ENCODE data around the gene TMEM52. TPM values are rescaled to one million over a fixed set of nuclear protein-coding genes. Genes with fewer than 3 reads are reported as not detected.

The TMEM52 gene
- total and polyA plus RNA-seq, 9 of the 15 experiments (the other 6 are each of a cell fraction or from before 2014, with no cell fraction given), result 0.37 to 22.5 (median 6.8) TPM

DNA sequence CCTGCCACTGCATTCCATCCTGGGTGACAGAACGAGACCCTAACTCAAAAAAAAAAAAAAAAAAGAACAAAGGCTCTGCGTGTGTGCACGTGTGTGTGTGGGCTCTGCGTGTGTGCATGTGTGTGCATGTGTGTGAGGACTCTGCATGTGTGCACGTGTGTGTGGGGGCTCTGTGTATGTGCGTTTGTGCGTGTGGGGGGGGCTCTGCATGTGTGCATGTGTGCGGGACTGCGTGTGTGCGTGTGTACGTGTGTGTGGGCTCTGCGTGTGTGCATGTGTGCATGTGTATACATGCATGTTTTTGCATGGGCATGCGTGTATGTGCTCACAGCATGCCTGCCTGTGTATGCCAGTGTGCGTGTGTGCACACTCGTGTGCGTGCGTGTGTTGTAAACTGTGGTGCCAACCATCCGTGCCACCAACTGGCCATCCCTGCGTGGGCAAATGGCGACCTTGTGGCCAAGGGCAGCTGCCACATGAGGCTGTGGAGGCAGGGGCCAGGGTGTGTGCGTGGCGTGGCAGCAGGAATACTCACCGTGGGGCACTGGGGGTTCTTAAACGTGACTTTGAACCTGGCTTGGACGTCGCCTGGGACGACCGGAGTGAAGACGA is 26.8 kb upstream of the TMEM52 start:
- ATAC-seq (no peak), FAIRE-seq (no peak)

More for the DNA sequence above, 26.8 kb upstream of the TMEM52 start:
- Histone ChIP-seq H3K4me3 (no peak overlapping the region), H3K27ac (ENCODE audit: extremely low read depth, low read depth, low read length) (no peak overlapping the region), H3K9me1 (ENCODE audit: control insufficient read depth, insufficient read depth, low read length) (no peaks in the 10 kb centered on the region), H3K9me3 (replicated peaks; ENCODE audit: control insufficient read depth, insufficient read depth, low read depth, low read length) (no peaks in the 10 kb centered on the region), H3K36me3 (ENCODE audit: control insufficient read depth, insufficient read depth, low read length) (no peaks in the 10 kb centered on the region), H3K27me3 (ENCODE audit: control insufficient read depth in 2 of 2, insufficient read depth in 2 of 2, low read length in 2 of 2) (peaks cover 56 to 84% of the 10 kb centered on the region in 2 experiments), H2AFZ (ENCODE audit: low read depth, low read length) (no peak overlapping the region), H3K79me2 (ENCODE audit: control insufficient read depth, insufficient read depth, low read length) (no peaks in the 10 kb centered on the region), H4K20me1 (replicated peaks; ENCODE audit: control insufficient read depth, insufficient read depth, low read length) (peaks cover 10% of the 10 kb centered on the region), H3K4me1 (replicated peaks in 1 of 2; ENCODE audit: control insufficient read depth in 2 of 2, insufficient read depth in 2 of 2, low read length in 2 of 2) (peaks cover 0 to 32% of the 10 kb centered on the region in 2 experiments; a peak in 2 of 5 replicates), H3K4me2 (ENCODE audit: insufficient read depth, low read length) (no peak overlapping the region), H3K9ac (ENCODE audit: insufficient read depth in 1 of 2, low read depth in 2 of 2, low read length in 2 of 2) (no peak overlapping the region)
- no TSS peak for BruUV-seq (replicated peaks)
- intact Hi-C loops (cut with micrococcal nuclease) (no loop called here), in situ Hi-C loops (cut with MboI) (no loop called here)
- TF ChIP-seq FUS (optimal IDR thresholded peaks at IDR 0.05; ENCODE audit: low read depth, low read length), result no peak
- TF ChIP-seq TFAM (CRISPR knock-in tag; conservative IDR thresholded peaks at IDR 0.05), result no peak
- TF ChIP-seq ZNF740 (CRISPR knock-in tag; IDR thresholded peaks at IDR 0.05), result peak; percentile 53; the same call in 1 of the 2 replicates
- no peak for TF ChIP-seq ZNF740 (tag; IDR thresholded peaks at IDR 0.05)
- no peak for TF ChIP-seq GTF2A2 (tag; IDR thresholded peaks at IDR 0.05)
- TF ChIP-seq ZNF449 (CRISPR knock-in tag; IDR thresholded peaks at IDR 0.05), result no peak
- POLR2A ChIA-PET, result no interaction called here
- under 1% methylated on average over 29 of the region's 29 CpGs for WGBS (ENCODE audit: insufficient coverage, low coverage, missing lambda C conversion rate)
- CTCF ChIA-PET (ENCODE audit: low intra/inter-chr PET ratio), result no interaction called here
- no peak for DNase-seq (ENCODE audit: extremely low read depth in 1 of 4, low spot score in 3 of 4)

All from K562 (cell line).